ENCODE measurements around the gene AOPEP.

DNA sequence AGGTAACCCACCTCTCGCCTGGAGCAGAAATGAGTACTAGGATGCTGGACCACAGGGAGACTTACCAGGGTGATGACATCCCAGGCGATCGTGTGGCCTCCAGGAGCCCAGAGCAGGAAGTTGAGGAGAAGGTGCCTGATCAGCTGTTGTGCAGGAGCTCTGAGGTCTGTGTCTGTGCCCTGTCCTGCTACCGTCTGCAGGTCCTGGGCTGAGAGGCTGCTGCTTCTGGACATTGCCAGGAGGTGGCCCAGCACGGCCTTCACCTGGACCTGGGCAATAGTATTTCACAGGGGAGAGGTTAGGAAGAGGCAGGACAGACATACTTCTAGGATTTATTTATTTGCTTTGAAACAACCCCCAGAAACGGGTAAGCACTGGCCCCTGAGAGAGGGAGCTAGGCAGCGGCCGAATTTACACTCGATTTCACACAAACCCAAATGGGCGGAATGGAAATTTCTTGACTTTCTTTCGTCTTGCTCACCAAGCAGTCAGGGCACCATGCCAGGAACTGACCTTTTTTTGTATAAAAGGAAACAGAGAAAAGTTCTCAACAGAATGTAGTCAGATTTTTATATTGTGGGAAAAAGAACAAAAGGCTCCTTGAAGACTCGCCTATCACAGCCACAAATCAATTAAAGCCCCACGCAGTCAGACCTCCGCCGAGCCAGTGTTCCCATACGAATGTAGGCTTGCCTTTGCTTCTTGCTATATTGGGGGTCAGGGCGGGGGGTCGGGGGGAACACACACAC is 380.7 kb downstream of the AOPEP start:
- TF ChIP-seq CTCF (IDR thresholded peaks at IDR 0.05) (no peak), POLR2AphosphoS5 (IDR thresholded peaks at IDR 0.05) (peak in 1 of 4 donors; percentile 23), POLR2A (IDR thresholded peaks at IDR 0.05) (no peak), EP300 (IDR thresholded peaks at IDR 0.05) (no peak)

Data from sigmoid colon (tissue), 4 donors.